IMR-90 (cell line): Measurements from ENCODE around the gene GSE1. TPM values are rescaled to one million over a fixed set of nuclear protein-coding genes. Genes with fewer than 3 reads are reported as not detected.

Source experiments
- ATAC-seq: fragments of 200-7000 bp; cut with Tn5 transposase; 2 replicates; pipeline ENCODE4 v1.9.1; 2020; ENCODE audit warnings: low read depth, mild to moderate bottlenecking, moderate library complexity
- BruUV-seq: library from RNA; stranded (reverse); fragments of 400-500 nt; replicated peaks from 2 replicates; lab custom pipeline; 2021; lab: Mats Ljungman, UMichigan
- CTCF ChIA-PET: fragments of 300-600 bp; formaldehyde crosslinking; extraction: SDS; loops from one replicate; lab custom pipeline; 2021; ENCODE audit warnings: antibody characterized with exemption; lab: Yijun Ruan, JAX
- POLR2A ChIA-PET: fragments of 300-600 bp; sonication (Branson Sonifier 250); formaldehyde crosslinking; loops from one replicate; lab custom pipeline; 2022; ENCODE audit warnings: antibody characterized with exemption; ENCODE audit not compliant: unreplicated experiment; lab: Charles Lee
- DNase-seq: peaks from one replicate; pipeline ENCODE4 v3.0.0; 2013
- H2AFZ ChIP-seq: replicated peaks from 2 replicates; pipeline ENCODE3; 2013; ENCODE audit warnings: low read length, mild to moderate bottlenecking; ENCODE audit not compliant: poor library complexity
- H2AK5ac ChIP-seq: 2 replicates; pipeline ENCODE4 v1.6.1; 2013; ENCODE audit warnings: low read depth, low read length, inconsistent platforms
- H2AK9ac ChIP-seq: replicated peaks from 2 replicates; pipeline ENCODE3; 2013; ENCODE audit warnings: mild to moderate bottlenecking, low read depth, low read length, moderate library complexity; ENCODE audit not compliant: poor library complexity
- H2BK120ac ChIP-seq: 2 replicates; pipeline ENCODE4 v1.6.1; 2013; ENCODE audit warnings: low read depth, low read length, inconsistent platforms
- H2BK15ac ChIP-seq: 3 replicates; pipeline ENCODE4 v1.6.1; 2013; ENCODE audit warnings: low read depth, low read length, inconsistent platforms
- H2BK20ac ChIP-seq: 2 replicates; pipeline ENCODE4 v1.6.1; 2013; ENCODE audit warnings: low read depth, mild to moderate bottlenecking, inconsistent platforms, low read length, moderate library complexity
- H2BK5ac ChIP-seq: 2 replicates; pipeline ENCODE4 v1.6.1; 2013; ENCODE audit warnings: mild to moderate bottlenecking, low read depth, low read length, inconsistent platforms; ENCODE audit not compliant: poor library complexity, severe bottlenecking
- H3K14ac ChIP-seq: replicated peaks from 2 replicates; pipeline ENCODE4 v1.6.1; 2013; ENCODE audit warnings: low read depth, low read length, inconsistent platforms
- H3K18ac ChIP-seq: 2 replicates; pipeline ENCODE4 v1.6.1; 2013; ENCODE audit warnings: low read depth, low read length, control low read depth
- H3K23ac ChIP-seq: 2 replicates; pipeline ENCODE4 v1.6.1; 2013; ENCODE audit warnings: low read depth, low read length, inconsistent platforms
- H3K27ac ChIP-seq: 2 replicates; pipeline ENCODE4 v1.5.1; 2013; ENCODE audit warnings: mild to moderate bottlenecking, control low read depth, low read length; ENCODE audit not compliant: insufficient read depth
- H3K27me3 ChIP-seq: 2 replicates; pipeline ENCODE4 v1.6.1; 2013; ENCODE audit warnings: low read length; ENCODE audit not compliant: control insufficient read depth, insufficient read depth
- H3K36me3 ChIP-seq: 2 replicates; pipeline ENCODE4 v1.6.1; 2013; ENCODE audit warnings: low read length, mixed read lengths; ENCODE audit not compliant: control insufficient read depth, insufficient read depth
- H3K4ac ChIP-seq: 2 replicates; pipeline ENCODE4 v1.6.1; 2013; ENCODE audit warnings: low read depth, low read length, inconsistent platforms
- H3K4me1 ChIP-seq: 2 replicates; pipeline ENCODE4 v1.6.1; 2013; ENCODE audit warnings: low read length, mixed read lengths; ENCODE audit not compliant: control insufficient read depth, insufficient read depth
- H3K4me2 ChIP-seq: 2 replicates; pipeline ENCODE4 v1.6.1; 2013; ENCODE audit warnings: low read depth, mild to moderate bottlenecking, control low read depth, low read length, moderate library complexity
- H3K4me3 ChIP-seq: 2 replicates; pipeline ENCODE4 v1.5.1; 2013; ENCODE audit warnings: low read depth, mild to moderate bottlenecking, control low read depth, low read length, moderate library complexity; ENCODE audit not compliant: insufficient read depth
- H3K56ac ChIP-seq: 2 replicates; pipeline ENCODE4 v1.6.1; 2013; ENCODE audit warnings: low read length, inconsistent platforms; ENCODE audit not compliant: insufficient read depth; ENCODE audit errors: extremely low read depth
- H3K79me1 ChIP-seq, 2 experiments: 2 replicates each; pipeline ENCODE4 v1.6.1; 2013; ENCODE audit warnings: low read length in 2 of 2, inconsistent platforms in 1 of 2, low read depth in 1 of 2
- H3K9ac ChIP-seq: 2 replicates; pipeline ENCODE4 v1.6.1; 2013; ENCODE audit warnings: low read depth, low read length, control low read depth
- H3K9me1 ChIP-seq: 2 replicates; pipeline ENCODE4 v1.6.1; 2013; ENCODE audit warnings: low read length, inconsistent platforms; ENCODE audit not compliant: insufficient read depth
- H3K9me3 ChIP-seq: 2 replicates; pipeline ENCODE4 v1.6.1; 2013; ENCODE audit warnings: low read length; ENCODE audit not compliant: control insufficient read depth, insufficient read depth
- H4K20me1 ChIP-seq: 2 replicates; pipeline ENCODE4 v1.6.1; 2013; ENCODE audit warnings: low read length, inconsistent platforms; ENCODE audit not compliant: insufficient read depth
- H4K5ac ChIP-seq: 2 replicates; pipeline ENCODE4 v1.6.1; 2013; ENCODE audit warnings: mild to moderate bottlenecking, low read depth, low read length, control low read depth
- H4K8ac ChIP-seq, 2 experiments: 2 replicates each; pipeline ENCODE4 v1.6.1; 2013; ENCODE audit warnings: low read depth in 2 of 2, low read length in 2 of 2, control low read depth in 1 of 2, inconsistent platforms in 1 of 2
- H4K91ac ChIP-seq: 2 replicates; pipeline ENCODE4 v1.6.1; 2013; ENCODE audit warnings: low read depth, low read length, inconsistent platforms; ENCODE audit not compliant: insufficient read depth
- BHLHE40 ChIP-seq: fragments of 150-350 bp; IDR thresholded peaks from 2 replicates; pipeline ENCODE4 v1.6.1; 2016; ENCODE audit warnings: mild to moderate bottlenecking, low read depth, low read length
- CEBPB ChIP-seq: IDR thresholded peaks from 2 replicates; pipeline ENCODE4 v1.6.1; 2012; ENCODE audit warnings: low read depth, low read length, improper control_type of control experiment
- CHD1 ChIP-seq: IDR thresholded peaks from 2 replicates; pipeline ENCODE4 v1.6.1; 2012; ENCODE audit warnings: low read depth, low read length, improper control_type of control experiment
- ELK1 ChIP-seq: fragments of 150-350 bp; IDR thresholded peaks from 2 replicates; pipeline ENCODE4 v1.6.1; 2016; ENCODE audit warnings: low read depth, mild to moderate bottlenecking, low read length, moderate library complexity, borderline replicate concordance
- FOS ChIP-seq: fragments of 150-350 bp; IDR thresholded peaks from 2 replicates; pipeline ENCODE4 v1.6.1; 2016; ENCODE audit warnings: low read depth, low read length
- MAFK ChIP-seq: IDR thresholded peaks from 2 replicates; pipeline ENCODE4 v1.6.1; 2012; ENCODE audit warnings: low read depth, low read length, improper control_type of control experiment
- MAZ ChIP-seq: IDR thresholded peaks from 2 replicates; pipeline ENCODE4 v1.6.1; 2012; ENCODE audit warnings: low read depth, mild to moderate bottlenecking, low read length, improper control_type of control experiment, moderate library complexity, borderline replicate concordance
- NFE2L2 ChIP-seq: fragments of 150-350 bp; IDR thresholded peaks from 2 replicates; pipeline ENCODE4 v1.6.1; 2016; ENCODE audit warnings: low read depth, mild to moderate bottlenecking, low read length
- RAD21 ChIP-seq: IDR thresholded peaks from 2 replicates; pipeline ENCODE4 v1.6.1; 2012; ENCODE audit warnings: low read length, improper control_type of control experiment
- RFX5 ChIP-seq: IDR thresholded peaks from 2 replicates; pipeline ENCODE4 v1.8.0; 2012; ENCODE audit warnings: low read depth, mild to moderate bottlenecking, low read length, moderate library complexity
- SMC3 ChIP-seq: fragments of 150-350 bp; IDR thresholded peaks from 2 replicates; pipeline ENCODE4 v1.6.1; 2016; ENCODE audit warnings: low read depth, mild to moderate bottlenecking, antibody characterized with exemption, low read length, moderate library complexity
- USF2 ChIP-seq: fragments of 150-350 bp; IDR thresholded peaks from 2 replicates; pipeline ENCODE4 v1.6.1; 2017; ENCODE audit warnings: mild to moderate bottlenecking, antibody characterized with exemption, low read length, low read depth
- WGBS, 2 experiments: methylation state at CpG; one replicate each; pipeline versions ENCODE4 v1.1.5 to v1.1.7; 2013; ENCODE audit warnings: missing lambda C conversion rate in 2 of 2; ENCODE audit not compliant: insufficient read length in 1 of 2; ENCODE audit errors: extremely low coverage in 2 of 2; 5-methylcytosine and 5-hydroxymethylcytosine counted together
- dilution Hi-C: fragments of 300-500 bp; cut with HindIII; formaldehyde crosslinking; loops from one replicate; pipeline ENCODE4 v1.14.3; 2018; ENCODE audit warnings: low sequenced_read_pairs; ENCODE audit not compliant: unreplicated experiment
- in situ Hi-C: fragments of 300-500 bp; cut with MboI; formaldehyde crosslinking; loops from 3 replicates; pipeline ENCODE4 v1.14.3; 2019; ENCODE audit warnings: low sequenced_read_pairs, inconsistent platforms, mixed read lengths
- intact Hi-C: fragments of 100-400 bp; cut with micrococcal nuclease; formaldehyde crosslinking; loops from 2 replicates; pipeline ENCODE4 v1.10.0; 2022
- polyA plus RNA-seq, 3 experiments: library from polyadenylated mRNA; depleted of rRNA; stranded (reverse); fragments of >200 nt; gene quantifications; 2 replicates each; pipeline ENCODE4 v1.2.3, GENCODE V29; 2012; ENCODE audit warnings: low replicate concordance in 1 of 3
- total RNA-seq: library from RNA; depleted of rRNA; stranded (reverse); fragments of >200 nt; gene quantifications from 2 replicates; pipeline ENCODE4 v1.2.3, GENCODE V29; 2012
- TF ChIP-seq, protein P1 (sequence below): conservative IDR thresholded peaks from 2 replicates; pipeline ENCODE4 v1.5.1; 2012; ENCODE audit warnings: mild to moderate bottlenecking, low read depth, low read length, improper control_type of control experiment

Gene GSE1
- total and polyA plus RNA-seq, 2 of the 4 experiments (the other 2 are of a cell fraction), result 14.9 to 25.5 TPM

DNA sequence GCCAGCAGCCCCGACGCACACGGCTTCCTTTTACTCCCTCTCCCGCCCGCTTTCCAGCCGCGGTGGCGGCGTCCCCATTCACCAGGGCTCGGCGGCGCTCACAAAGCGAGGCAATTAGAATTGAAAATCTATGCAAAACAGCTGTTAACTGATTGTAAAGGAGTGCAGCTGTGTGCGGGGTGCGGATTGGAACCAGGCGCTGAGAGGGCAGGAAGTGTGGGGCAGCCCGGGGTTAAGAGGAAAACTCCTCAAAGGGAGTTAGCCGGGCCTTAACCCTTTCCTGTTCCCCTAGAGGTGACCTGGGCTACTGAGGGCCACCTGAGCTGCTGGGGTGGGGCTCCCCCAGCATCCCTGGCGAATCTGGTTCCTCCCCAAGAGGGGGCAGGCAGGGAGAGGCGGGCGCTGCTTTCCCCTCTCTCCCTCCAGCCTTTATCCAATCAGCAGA lies 5.8 kb upstream of the GSE1 start:
- Histone ChIP-seq H2AK9ac (peak overlapping the region; percentile 4), H3K56ac (no peak overlapping the region), H2BK5ac (no peak overlapping the region), H3K79me1 (peaks cover 16 to 55% of the 10 kb centered on the region in 2 experiments; a peak in 3 of 4 replicates), H3K14ac (no peak overlapping the region), H2AK5ac (no peak overlapping the region), H3K27me3 (no peaks in the 10 kb centered on the region), H2AFZ (no peak overlapping the region), H3K9me3 (no peaks in the 10 kb centered on the region), H2BK15ac (no peak overlapping the region), H3K23ac (no peak overlapping the region), H4K8ac (no peak overlapping the region), H3K4me2 (no peak overlapping the region), H4K5ac (no peak overlapping the region), H3K4me1 (peaks cover 11% of the 10 kb centered on the region), H3K9me1 (peaks cover 3% of the 10 kb centered on the region; the same call in 1 of the 2 replicates), H3K18ac (no peak overlapping the region), H4K20me1 (peaks cover 75% of the 10 kb centered on the region), H2BK120ac (no peak overlapping the region), H3K27ac (no peak overlapping the region), H2BK20ac (no peak overlapping the region), H3K36me3 (no peaks in the 10 kb centered on the region), H3K9ac (no peak overlapping the region), H4K91ac (no peak overlapping the region), H3K4ac (no peak overlapping the region), H3K4me3 (no peak overlapping the region)
- in situ Hi-C loops (no loop called here), intact Hi-C loops (no loop called here), dilution Hi-C loops (no loop called here)
- no peak for DNase-seq
- BruUV-seq, result no TSS peak
- no peak for ATAC-seq
- POLR2A ChIA-PET, result no interaction called here
- 55% methylated on average over 4 of the region's 21 CpGs; no CpG with 5 or more reads in 1 of the 2 experiments for WGBS, 2 experiments
- CTCF ChIA-PET, result interaction anchor here (2.3 kb wide), 1 partner anchor 9 kb away, joined by 8 read pairs; no protein-coding TSS in a partner anchor
- TF ChIP-seq, protein P1, sequence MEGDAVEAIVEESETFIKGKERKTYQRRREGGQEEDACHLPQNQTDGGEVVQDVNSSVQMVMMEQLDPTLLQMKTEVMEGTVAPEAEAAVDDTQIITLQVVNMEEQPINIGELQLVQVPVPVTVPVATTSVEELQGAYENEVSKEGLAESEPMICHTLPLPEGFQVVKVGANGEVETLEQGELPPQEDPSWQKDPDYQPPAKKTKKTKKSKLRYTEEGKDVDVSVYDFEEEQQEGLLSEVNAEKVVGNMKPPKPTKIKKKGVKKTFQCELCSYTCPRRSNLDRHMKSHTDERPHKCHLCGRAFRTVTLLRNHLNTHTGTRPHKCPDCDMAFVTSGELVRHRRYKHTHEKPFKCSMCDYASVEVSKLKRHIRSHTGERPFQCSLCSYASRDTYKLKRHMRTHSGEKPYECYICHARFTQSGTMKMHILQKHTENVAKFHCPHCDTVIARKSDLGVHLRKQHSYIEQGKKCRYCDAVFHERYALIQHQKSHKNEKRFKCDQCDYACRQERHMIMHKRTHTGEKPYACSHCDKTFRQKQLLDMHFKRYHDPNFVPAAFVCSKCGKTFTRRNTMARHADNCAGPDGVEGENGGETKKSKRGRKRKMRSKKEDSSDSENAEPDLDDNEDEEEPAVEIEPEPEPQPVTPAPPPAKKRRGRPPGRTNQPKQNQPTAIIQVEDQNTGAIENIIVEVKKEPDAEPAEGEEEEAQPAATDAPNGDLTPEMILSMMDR, result no peak
- TF ChIP-seq BHLHE40, result no peak
- TF ChIP-seq NFE2L2, result no peak
- TF ChIP-seq RFX5, result no peak
- no peak for TF ChIP-seq RAD21
- no peak for TF ChIP-seq CHD1
- no peak for TF ChIP-seq SMC3
- no peak for TF ChIP-seq MAFK
- TF ChIP-seq CEBPB, result no peak
- TF ChIP-seq USF2, result no peak
- no peak for TF ChIP-seq MAZ
- no peak for TF ChIP-seq ELK1
- no peak for TF ChIP-seq FOS
